HG02588 (cell line): ENCODE measurements around the gene GRB7.

Experiments used
- ATAC-seq: cut with Tn5 transposase; IDR thresholded peaks from one replicate; pipeline ENCODE4 v1.9.1; 2021; ENCODE audit warnings: mild to moderate bottlenecking, moderate library complexity; ENCODE audit not compliant: unreplicated experiment

Gene GRB7

GRCh38 chr17:39794249-39794970 lies 56.7 kb downstream of the GRB7 start:
- peak; percentile 80 for ATAC-seq
